ENCODE results near the gene CDKAL1.
A peak's percentile ranks its signal among the peaks of the same experiment; 100 is the strongest.
"Not testable (repeated sequence)": the region's sequence is repeated elsewhere in the genome, so short reads cannot be mapped to it uniquely, and the experiment has no call there.

The CDKAL1 gene

GRCh38 chr6:20924094-20924493 is 389.8 kb downstream of the CDKAL1 start:
- not testable (repeated sequence) for DNase-seq (ENCODE audit: low spot score)

GRCh38 chr6:20924911-20925543 is 390.8 kb downstream of the CDKAL1 start:
- DNase-seq (ENCODE audit: low spot score), result no peak

- DNase-seq (ENCODE audit: low spot score), result no peak
These were observed 393.0 kb downstream of the CDKAL1 start for GRCh38 chr6:20927130-20927860.

- no peak for DNase-seq (ENCODE audit: low spot score)
These were observed 395.0 kb downstream of the CDKAL1 start for GRCh38 chr6:20929283-20929682.

GRCh38 chr6:20931093-20931492 is 396.8 kb downstream of the CDKAL1 start:
- no peak for DNase-seq (ENCODE audit: low spot score)

- DNase-seq (ENCODE audit: low spot score), result no peak
These were observed 397.5 kb downstream of the CDKAL1 start for GRCh38 chr6:20931772-20932171.

GRCh38 chr6:20932284-20932683 is 398.0 kb downstream of the CDKAL1 start:
- DNase-seq (ENCODE audit: low spot score), result no peak

- DNase-seq (ENCODE audit: low spot score), result no peak
These were observed 399.0 kb downstream of the CDKAL1 start for GRCh38 chr6:20933057-20933788.

GRCh38 chr6:20936949-20937348 is 402.7 kb downstream of the CDKAL1 start:
- DNase-seq (ENCODE audit: low spot score), result no peak

GRCh38 chr6:20939161-20939775 is 405.0 kb downstream of the CDKAL1 start:
- DNase-seq (ENCODE audit: low spot score), result no peak

- no peak for DNase-seq (ENCODE audit: low spot score)
These were observed 408.9 kb downstream of the CDKAL1 start for GRCh38 chr6:20943040-20943627.

GRCh38 chr6:20943922-20944321 is 409.7 kb downstream of the CDKAL1 start:
- no peak for DNase-seq (ENCODE audit: low spot score)

- peak; percentile 44 for DNase-seq (ENCODE audit: low spot score)
These were observed 411.8 kb downstream of the CDKAL1 start for GRCh38 chr6:20946022-20946421.

- no peak for DNase-seq (ENCODE audit: low spot score)
These were observed 412.6 kb downstream of the CDKAL1 start for GRCh38 chr6:20946890-20947289.

- no peak for DNase-seq (ENCODE audit: low spot score)
These were observed 413.7 kb downstream of the CDKAL1 start for GRCh38 chr6:20947977-20948376.

GRCh38 chr6:20948556-20948955 is 414.3 kb downstream of the CDKAL1 start:
- DNase-seq (ENCODE audit: low spot score), result no peak

GRCh38 chr6:20949138-20949537 is 414.9 kb downstream of the CDKAL1 start:
- DNase-seq (ENCODE audit: low spot score), result no peak

- peak; percentile 24 for DNase-seq (ENCODE audit: low spot score)
These were observed 418.6 kb downstream of the CDKAL1 start for GRCh38 chr6:20952699-20953474.

GRCh38 chr6:20954315-20954714 is 420.1 kb downstream of the CDKAL1 start:
- DNase-seq (ENCODE audit: low spot score), result no peak

GRCh38 chr6:20955131-20955530 is 420.9 kb downstream of the CDKAL1 start:
- no peak for DNase-seq (ENCODE audit: low spot score)

- no peak for DNase-seq (ENCODE audit: low spot score)
These were observed 421.5 kb downstream of the CDKAL1 start for GRCh38 chr6:20955751-20956150.
